Raji (cell line): Measurements from ENCODE around the gene CHML.

Experiments
- POLR2A ChIP-seq: IDR thresholded peaks from 2 replicates; pipeline ENCODE4 v1.6.1; 2011; ENCODE audit warnings: low read depth, low read length, control low read depth; ENCODE audit not compliant: insufficient read depth

Gene CHML

DNA sequence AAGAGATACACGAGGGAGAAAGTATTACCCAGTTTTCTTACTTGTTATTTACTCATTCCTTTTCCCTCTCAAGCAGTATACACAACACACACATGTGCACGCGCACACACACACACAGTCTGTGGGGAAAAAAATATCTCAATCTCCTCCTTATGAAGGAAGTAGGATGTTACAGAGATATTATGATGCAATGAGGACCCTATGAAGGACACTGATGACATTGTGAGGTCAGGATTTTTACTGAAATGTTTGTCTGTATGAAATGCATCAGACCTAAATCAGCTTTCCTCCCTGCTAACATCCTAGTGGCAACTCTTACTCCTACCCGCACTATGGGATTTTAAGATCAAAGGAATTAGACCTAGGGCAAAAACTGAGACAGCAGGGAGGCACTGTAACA is 11.8 kb upstream of the CHML start, which contains the start of gene WDR64:
Gene WDR64, plus strand, starts transcription at position 270 of the 400 bp plus-strand sequence. CDS start 204 bp downstream, outside the sequence.
- TF ChIP-seq POLR2A = no peak

GRCh38 chr1:241648159-241648558 is 8.0 kb upstream of the CHML start:
- TF ChIP-seq POLR2A = no peak

GRCh38 chr1:241647658-241648057 is 7.5 kb upstream of the CHML start:
- no peak for TF ChIP-seq POLR2A

- no peak for TF ChIP-seq POLR2A
These were observed 6.0 kb upstream of the CHML start for GRCh38 chr1:241646201-241646600.

GRCh38 chr1:241645199-241645598 is 5.0 kb upstream of the CHML start:
- no peak for TF ChIP-seq POLR2A

DNA sequence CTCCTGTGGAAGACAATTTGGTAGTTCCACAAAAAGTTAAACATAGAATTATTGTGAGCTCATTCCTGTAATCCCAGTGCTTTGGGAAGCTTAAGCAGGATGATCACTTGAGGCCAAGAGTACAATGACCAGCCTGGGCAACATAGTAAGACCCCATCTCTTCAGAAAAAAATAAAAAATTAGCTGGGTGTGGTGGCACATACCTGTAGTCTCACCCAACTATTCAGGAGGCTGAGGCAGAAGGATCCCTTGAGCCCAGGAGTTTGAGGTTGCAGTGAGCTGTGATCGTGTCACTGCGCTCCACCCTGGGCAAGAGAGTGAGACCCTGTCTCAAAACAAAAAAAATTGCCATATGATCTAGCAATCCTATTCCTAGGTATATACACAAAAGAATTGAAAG is 4.1 kb upstream of the CHML start:
- TF ChIP-seq POLR2A = no peak

DNA sequence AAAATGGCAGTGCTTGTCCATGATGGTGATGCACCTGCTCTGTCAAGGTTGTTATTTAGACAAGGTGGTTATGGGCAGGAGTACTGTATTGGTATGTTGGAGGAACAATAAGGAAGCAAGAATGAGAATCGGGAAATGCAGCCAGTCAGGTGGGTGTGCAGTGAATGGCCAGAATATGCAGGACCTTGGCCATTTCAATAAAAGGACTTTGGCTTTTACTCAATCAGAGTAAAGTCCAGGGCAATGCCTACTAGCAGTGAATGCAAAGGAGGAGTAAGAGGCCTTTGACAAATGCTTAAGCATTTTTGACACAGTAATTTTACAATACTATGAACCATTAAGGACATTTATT is 2.4 kb upstream of the CHML start:
- TF ChIP-seq POLR2A = no peak

DNA sequence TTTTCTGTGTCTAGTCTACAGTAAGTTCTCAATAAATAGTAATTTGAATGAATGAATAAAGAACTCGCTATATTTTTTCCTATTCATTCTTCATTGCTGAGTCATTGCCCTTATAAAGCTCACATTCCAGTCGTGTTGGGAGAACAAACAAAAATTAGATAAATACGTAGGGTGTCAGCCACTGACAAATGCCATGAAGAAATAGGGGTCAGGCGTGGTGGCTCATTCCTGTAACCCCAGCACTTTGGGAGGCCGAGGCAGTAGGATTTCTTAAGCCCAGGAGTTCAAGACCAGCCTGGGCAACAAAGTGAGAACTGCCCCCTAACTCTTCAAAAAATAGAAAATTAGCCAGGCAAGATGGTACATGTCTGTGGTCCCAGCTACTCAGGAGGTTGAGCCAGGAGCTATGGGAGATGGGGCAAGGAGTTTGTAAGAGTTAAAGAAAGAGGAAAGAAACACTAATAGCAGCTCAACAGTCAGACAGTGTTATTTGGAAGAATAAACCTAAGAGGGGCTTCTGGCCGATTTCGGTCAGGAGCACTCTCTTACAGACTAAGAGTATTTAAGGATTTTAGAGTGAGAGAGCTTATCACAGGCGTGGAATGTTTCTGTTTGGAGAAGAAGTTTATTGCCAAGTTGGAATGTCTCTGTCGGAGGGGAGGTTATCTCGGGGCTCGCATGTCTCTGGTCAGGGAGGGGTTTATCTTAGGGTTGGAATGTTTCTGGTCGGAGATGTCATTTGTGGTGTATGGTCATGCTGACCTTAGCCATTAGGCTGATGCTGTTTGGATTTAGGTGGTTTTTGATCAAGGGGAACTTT is 1.8 kb upstream of the CHML start:
- TF ChIP-seq POLR2A = no peak

- no peak for TF ChIP-seq POLR2A
These were observed 876 bp upstream of the CHML start for GRCh38 chr1:241640867-241641622.

DNA sequence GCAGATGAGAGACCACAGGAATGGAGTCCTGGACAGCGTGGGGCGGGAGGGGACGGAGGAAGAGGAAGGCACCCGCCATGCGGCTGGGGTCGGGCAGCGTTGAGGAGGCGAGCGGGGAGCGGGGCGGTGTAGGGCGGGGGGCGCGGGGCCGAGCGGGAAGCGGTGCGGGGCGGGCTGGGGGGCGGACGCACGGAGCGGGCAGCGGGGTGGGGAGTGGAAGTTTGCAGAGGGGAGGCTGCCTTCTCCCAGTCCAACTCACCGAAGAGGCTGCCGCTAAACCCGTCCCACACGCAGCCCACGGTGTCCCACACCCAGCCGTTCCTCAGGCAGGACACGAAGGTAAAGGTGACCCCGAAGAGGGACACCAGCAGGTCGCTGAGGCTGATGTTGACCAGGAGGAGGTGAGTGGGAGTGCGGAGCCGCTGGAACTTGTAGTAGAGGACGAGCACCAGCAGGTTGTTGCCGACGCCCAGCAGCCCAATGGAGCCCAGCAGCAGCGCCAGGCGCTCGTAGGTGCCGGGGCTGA is 483 bp downstream of the CHML start:
- TF ChIP-seq POLR2A = no peak

GRCh38 chr1:241638909-241639622 is 1.1 kb downstream of the CHML start:
- TF ChIP-seq POLR2A = no peak

DNA sequence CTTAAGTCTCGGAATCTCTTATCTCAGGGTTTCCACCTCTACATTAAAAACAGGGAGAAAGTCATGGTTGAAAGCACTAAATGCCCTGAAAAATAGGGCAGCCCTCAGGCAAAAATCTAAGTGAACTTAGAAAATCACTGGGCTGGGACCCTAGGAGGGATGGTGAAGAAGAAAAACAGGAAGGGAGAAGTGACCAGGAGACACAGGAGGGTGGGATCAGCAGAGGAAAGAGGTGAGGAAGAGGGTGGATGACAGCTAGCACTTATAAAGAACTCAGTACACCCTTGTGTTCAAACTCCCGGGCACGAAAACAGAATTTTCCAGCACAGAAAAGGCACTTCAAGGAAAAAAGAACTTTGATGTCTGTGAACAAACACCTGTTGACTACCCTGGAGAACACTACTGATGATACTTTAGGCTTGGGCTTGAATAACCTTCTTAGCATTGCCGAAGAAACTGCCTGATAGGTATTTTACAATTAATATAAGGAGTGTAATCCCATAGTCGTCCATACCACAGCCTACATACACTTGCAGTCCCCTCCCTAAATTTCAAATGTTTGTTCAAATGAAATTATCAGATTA is 2.0 kb downstream of the CHML start:
- no peak for TF ChIP-seq POLR2A

DNA sequence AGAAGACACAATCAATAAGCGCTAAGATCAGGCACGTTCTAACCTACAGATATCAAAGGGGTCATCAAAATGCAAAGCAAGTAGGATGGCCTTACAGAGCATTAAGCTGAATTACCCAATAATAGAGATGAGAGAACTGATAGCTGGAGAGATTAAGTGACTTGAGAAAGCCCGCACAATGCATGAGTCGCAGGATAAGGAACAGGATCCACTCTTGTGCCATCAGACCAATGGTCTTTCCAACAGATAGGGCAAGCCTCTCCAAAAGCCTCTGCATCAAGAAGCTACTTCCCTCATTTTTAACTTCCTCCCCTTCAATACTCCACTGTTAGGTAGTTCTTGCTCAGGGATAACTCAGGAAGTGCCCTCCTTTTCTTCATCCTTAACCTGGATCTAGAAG is 2.6 kb downstream of the CHML start:
- TF ChIP-seq POLR2A = no peak

GRCh38 chr1:241637046-241637590 is 3.1 kb downstream of the CHML start:
- no peak for TF ChIP-seq POLR2A

DNA sequence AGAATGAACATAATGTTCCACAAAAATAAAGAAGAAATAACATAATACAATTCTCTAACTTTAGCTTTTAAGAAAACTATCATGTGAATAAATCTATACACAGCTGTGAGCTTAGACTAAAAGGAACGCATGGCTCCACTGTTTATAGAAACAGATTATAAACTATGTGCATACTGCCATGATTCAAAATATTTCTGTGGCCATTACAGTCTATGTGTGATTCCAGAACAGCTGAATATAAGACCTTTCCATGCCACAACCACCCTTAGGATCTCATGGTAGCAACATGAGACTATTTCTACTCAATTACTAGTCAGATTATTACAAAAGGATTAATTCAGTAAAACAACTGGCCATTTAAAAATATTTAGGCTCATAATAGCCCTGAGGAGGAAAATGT is 3.9 kb downstream of the CHML start:
- TF ChIP-seq POLR2A = no peak

GRCh38 chr1:241635556-241636152 is 4.5 kb downstream of the CHML start:
- TF ChIP-seq POLR2A = no peak
